Endothelial cell of umbilical vein (primary cell): ENCODE data around the gene TBATA. TPM values are rescaled to one million over a fixed set of nuclear protein-coding genes. Genes with fewer than 3 reads are reported as not detected.
"Not testable (repeated sequence)": the region's sequence is repeated elsewhere in the genome, so short reads cannot be mapped to it uniquely, and the experiment has no call there.

ENCODE experiments used
- BruUV-seq: library from RNA; stranded (reverse); fragments of 400-500 nt; replicated peaks from 2 replicates; lab custom pipeline; 2021; lab: Mats Ljungman, UMichigan
- CTCF ChIA-PET: fragments of 300-600, 350-600 bp; sonication (Branson Sonifier 250); formaldehyde crosslinking; loops from one replicate; lab custom pipeline; 2021; ENCODE audit warnings: antibody characterized with exemption, inconsistent platforms; lab: Charles Lee
- POLR2A ChIA-PET: fragments of 300-600, 350-600 bp; sonication (Branson Sonifier 250); formaldehyde crosslinking; loops from one replicate; lab custom pipeline; 2021; ENCODE audit warnings: antibody characterized with exemption, inconsistent platforms; lab: Charles Lee
- DNase-seq: peaks from one replicate; pipeline ENCODE4 v3.0.0-alpha.2; 2011; ENCODE audit warnings: low read depth, low spot score
- FAIRE-seq: peaks from 2 replicates; lab custom pipeline; 2011; peaks lifted over from hg19 to GRCh38; lab: Jason Lieb, UNC
- H2AFZ ChIP-seq: 2 replicates; pipeline ENCODE4 v1.6.0; 2012; ENCODE audit warnings: low read depth, low read length, control low read depth, inconsistent platforms
- H3K27ac ChIP-seq: 2 replicates; pipeline ENCODE4 v1.5.1; 2011; ENCODE audit warnings: low read depth, mild to moderate bottlenecking, control low read depth, low read length, moderate library complexity; ENCODE audit not compliant: insufficient read depth
- H3K27me3 ChIP-seq, 2 experiments: 2 replicates each; pipeline versions ENCODE4 v1.6.0 to v1.6.1; 2011; ENCODE audit warnings: low read length in 2 of 2, mixed read lengths in 1 of 2; ENCODE audit not compliant: control insufficient read depth in 2 of 2, insufficient read depth in 2 of 2
- H3K36me3 ChIP-seq, 2 experiments: 2 replicates in 1 of 2; 3 replicates in 1 of 2; pipeline ENCODE4 v1.5.1; 2011; ENCODE audit warnings: low read length in 2 of 2, mild to moderate bottlenecking in 1 of 2, moderate library complexity in 1 of 2; ENCODE audit not compliant: control insufficient read depth in 2 of 2, insufficient read depth in 2 of 2; ENCODE audit errors: extremely low read depth in 1 of 2
- H3K4me1 ChIP-seq: 3 replicates; pipeline ENCODE4 v1.5.1; 2011; ENCODE audit warnings: mild to moderate bottlenecking, low read length; ENCODE audit not compliant: control insufficient read depth, insufficient read depth; ENCODE audit errors: extremely low read depth
- H3K4me2 ChIP-seq: 2 replicates; pipeline ENCODE4 v1.6.1; 2011; ENCODE audit warnings: low read length, control low read depth, mixed read lengths; ENCODE audit not compliant: insufficient read depth
- H3K4me3 ChIP-seq, 3 experiments: fragments of 200-600 bp in 1 of 3; sonication (generic), shearing (Covaris generic) in 1 of 3; replicated peaks in 1 of 3; 2 replicates each; pipeline ENCODE4 v1.5.1; 2011 to 2016; ENCODE audit warnings: control low read depth in 3 of 3, low read length in 3 of 3, mild to moderate bottlenecking in 2 of 3, inconsistent platforms in 1 of 3, low read depth in 1 of 3, moderate library complexity in 1 of 3; ENCODE audit not compliant: insufficient read depth in 1 of 3
- H3K79me2 ChIP-seq: 2 replicates; pipeline ENCODE4 v1.6.0; 2012; ENCODE audit warnings: low read length, inconsistent platforms; ENCODE audit not compliant: control insufficient read depth, insufficient read depth
- H3K9ac ChIP-seq: replicated peaks from 2 replicates; pipeline ENCODE3; 2011; ENCODE audit warnings: low read length, control low read depth; ENCODE audit not compliant: insufficient read depth; ENCODE audit errors: extremely low read depth
- H3K9me1 ChIP-seq: replicated peaks from 3 replicates; pipeline ENCODE4 v1.6.0; 2011; ENCODE audit warnings: mild to moderate bottlenecking, low read length; ENCODE audit not compliant: control insufficient read depth, insufficient read depth; ENCODE audit errors: extremely low read depth
- H3K9me3 ChIP-seq: replicated peaks from 2 replicates; pipeline ENCODE4 v1.5.1; 2012; ENCODE audit warnings: low read length, inconsistent platforms; ENCODE audit not compliant: control insufficient read depth, insufficient read depth
- H4K20me1 ChIP-seq: replicated peaks from 2 replicates; pipeline ENCODE3; 2011; ENCODE audit warnings: mild to moderate bottlenecking, low read length; ENCODE audit not compliant: control insufficient read depth, insufficient read depth; ENCODE audit errors: extremely low read depth
- GATA2 ChIP-seq: IDR thresholded peaks from 2 replicates; pipeline ENCODE4 v1.7.0; 2011; ENCODE audit warnings: low read depth, mild to moderate bottlenecking, moderate library complexity, mixed read lengths, low read length; ENCODE audit not compliant: insufficient read length, insufficient read depth
- JUN ChIP-seq: IDR thresholded peaks from 2 replicates; pipeline ENCODE4 v1.6.1; 2011; ENCODE audit warnings: borderline replicate concordance, low read depth; ENCODE audit not compliant: insufficient read length, insufficient read depth
- MYC ChIP-seq: IDR thresholded peaks from one replicate; pipeline ENCODE4 v1.6.1; 2011; ENCODE audit warnings: mild to moderate bottlenecking, low read depth, low read length
- POLR2A ChIP-seq: IDR thresholded peaks from 2 replicates; pipeline ENCODE4 v1.6.1; 2012; ENCODE audit warnings: low read depth, mild to moderate bottlenecking, control low read depth, low read length
- POLR2AphosphoS5 ChIP-seq: IDR thresholded peaks from 2 replicates; pipeline ENCODE4 v1.6.1; 2012; ENCODE audit warnings: low read depth, mild to moderate bottlenecking, control low read depth, low read length, moderate library complexity; ENCODE audit not compliant: insufficient read depth
- dilution Hi-C: fragments of 300-500 bp; cut with MboI; formaldehyde crosslinking; loops from one replicate; pipeline ENCODE4 v1.15.0; 2019; ENCODE audit warnings: low sequenced_read_pairs; ENCODE audit not compliant: extremely low pct_ligation_motif_present
- intact Hi-C: fragments of 100-400 bp; cut with micrococcal nuclease; formaldehyde crosslinking; loops from one replicate; pipeline ENCODE4 v1.10.0; 2022
- polyA plus RNA-seq, 4 experiments: library from polyadenylated mRNA; depleted of rRNA in 3 of 4; stranded (reverse) in 3 of 4; unstranded in 1 of 4; fragments of >200 nt; gene quantifications; 2 replicates each; pipeline versions ENCODE4 v1.2.1 to v1.2.3, GENCODE V29; 2011 to 2012; ENCODE audit warnings: missing spikeins in 1 of 4
- total RNA-seq: library from RNA; stranded (reverse); gene quantifications from 2 replicates; pipeline ENCODE4 v1.2.3, GENCODE V29; 2021

Gene TBATA
- total and polyA plus RNA-seq, 2 donors (not counting 3 experiments of a cell fraction or from before 2014, with no cell fraction given): not detected

DNA sequence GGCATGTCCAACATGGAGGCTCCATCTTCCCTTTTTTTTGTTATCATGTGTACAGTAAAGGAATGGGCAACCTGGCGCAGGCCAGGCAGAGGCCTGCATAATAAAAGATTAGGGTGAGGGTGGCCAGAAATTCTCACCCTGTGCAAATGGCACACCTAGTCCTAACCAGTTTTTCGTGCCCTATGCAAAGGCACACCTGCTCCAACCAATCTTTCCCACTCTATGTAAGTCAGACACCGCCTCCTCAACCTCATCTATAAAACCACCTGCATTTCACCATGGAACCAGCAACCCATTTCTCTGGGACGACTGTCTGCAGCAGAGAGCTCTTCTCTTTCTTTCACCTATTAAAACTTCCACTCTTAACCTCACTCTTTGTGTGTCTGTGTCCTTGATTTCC, 16.1 kb downstream of the TBATA start:
- Histone ChIP-seq H3K9me1 (no peaks in the 10 kb centered on the region), H3K27me3 (peaks cover 3 to 6% of the 10 kb centered on the region in 2 experiments), H3K27ac (no peak overlapping the region), H3K79me2 (no peaks in the 10 kb centered on the region), H3K4me3 (no peak overlapping the region), H3K9ac (no peak overlapping the region), H3K4me2 (no peak overlapping the region), H3K36me3 (no peaks in the 10 kb centered on the region), H3K9me3 (no peaks in the 10 kb centered on the region), H2AFZ (no peak overlapping the region), H4K20me1 (no peaks in the 10 kb centered on the region), H3K4me1 (no peaks in the 10 kb centered on the region)
- intact Hi-C loops: no loop called here
- TF ChIP-seq GATA2 (no peak), JUN (no peak), MYC (no peak), POLR2AphosphoS5 (no peak), POLR2A (no peak)
- DNase-seq: no peak
- POLR2A ChIA-PET: no interaction called here
- CTCF ChIA-PET: interaction anchor here (1.0 kb wide), 1 partner anchor 8 kb away, joined by 4 read pairs; no protein-coding TSS in a partner anchor
- BruUV-seq: no TSS peak
- dilution Hi-C loops: no loop called here
- no peak for FAIRE-seq

DNA sequence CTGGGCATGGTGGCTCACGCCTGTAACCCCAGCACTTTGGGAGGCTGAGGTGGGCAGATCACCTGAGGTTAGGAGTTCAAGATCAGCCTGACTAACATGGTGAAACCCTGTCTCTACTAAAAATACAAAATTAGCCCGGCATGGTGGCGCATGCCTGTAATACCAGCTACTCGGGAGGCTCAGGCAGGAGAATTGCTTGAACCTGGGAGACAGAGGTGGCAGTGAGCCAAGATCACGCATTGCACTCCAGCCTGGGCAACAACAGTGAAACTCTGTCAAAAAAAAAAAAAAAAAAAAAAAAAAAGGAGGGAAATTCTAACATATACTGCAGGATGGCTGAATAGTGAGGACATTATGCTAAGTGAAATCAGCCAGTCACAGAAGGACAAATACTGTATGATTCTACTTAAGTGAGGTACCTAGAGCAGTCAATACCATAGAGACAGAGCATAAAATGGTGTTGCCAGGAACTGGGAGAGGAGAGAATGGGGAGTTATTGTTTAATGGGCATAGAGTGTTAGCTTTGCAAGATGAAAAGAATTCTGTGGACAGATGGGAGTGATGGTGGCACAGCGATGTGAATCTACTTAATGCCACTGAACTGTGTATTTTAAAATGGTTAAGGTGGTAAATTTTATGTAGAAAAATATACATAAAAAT, 17.0 kb downstream of the TBATA start:
- H3K27ac ChIP-seq, FAIRE-seq, H3K4me1 ChIP-seq, dilution Hi-C loops, H3K4me3 ChIP-seq, intact Hi-C loops, H3K4me2 ChIP-seq, POLR2A ChIA-PET, H3K79me2 ChIP-seq, H3K36me3 ChIP-seq, H3K9ac ChIP-seq, H3K9me3 ChIP-seq, H3K9me1 ChIP-seq, H2AFZ ChIP-seq, DNase-seq, H4K20me1 ChIP-seq, BruUV-seq, H3K27me3 ChIP-seq: not testable (repeated sequence)
- CTCF ChIA-PET: interaction anchor here (0.6 kb wide), 1 partner anchor 200 kb away, joined by 3 read pairs; no protein-coding TSS in a partner anchor
